SK-N-SH (cell line): ENCODE results near the gene FADS3. TPM values are rescaled to one million over a fixed set of nuclear protein-coding genes. Genes with fewer than 3 reads are reported as not detected.

Source experiments
- CTCF ChIA-PET: fragments of 300-600, 350-600 bp; formaldehyde crosslinking; extraction: SDS; loops from one replicate; lab custom pipeline; 2021; lab: Yijun Ruan, JAX
- POLR2A ChIA-PET: fragments of 350-600 bp; sonication (Branson Sonifier 250); formaldehyde crosslinking; extraction: SDS; loops from one replicate; lab custom pipeline; 2020; ENCODE audit warnings: antibody characterized with exemption, inconsistent platforms; lab: Yijun Ruan, JAX
- DNase-seq: peaks from one replicate; pipeline ENCODE4 v3.0.0; 2012
- H2AFZ ChIP-seq: fragments of 200-600 bp; sonication (generic); 2 replicates; pipeline ENCODE4 v1.8.1; 2016; ENCODE audit warnings: antibody characterized with exemption, mild to moderate bottlenecking, low read depth
- H3F3A ChIP-seq: fragments of 200-600 bp; sonication (generic); replicated peaks from 2 replicates; pipeline ENCODE3; 2016; ENCODE audit warnings: antibody characterized with exemption, mild to moderate bottlenecking; ENCODE audit not compliant: insufficient read depth
- H3K27ac ChIP-seq, 2 experiments: fragments of 200-500 bp in 1 of 2; fragments of 200-600 bp in 1 of 2; sonication (Bioruptor generic) in 1 of 2; sonication (generic), shearing (Covaris generic) in 1 of 2; 2 replicates each; pipeline versions ENCODE4 v1.5.1 to v1.6.1; 2014 to 2016; ENCODE audit warnings: low read depth in 2 of 2, inconsistent platforms in 1 of 2, low read length in 1 of 2, mild to moderate bottlenecking in 1 of 2, mixed read lengths in 1 of 2
- H3K27me3 ChIP-seq: fragments of 200-600 bp; sonication (generic), shearing (Covaris generic); 2 replicates; pipeline ENCODE4 v1.6.1; 2016; ENCODE audit warnings: mixed run types; ENCODE audit not compliant: insufficient read depth
- H3K36me3 ChIP-seq, 2 experiments: fragments of 200-500 bp in 1 of 2; fragments of 200-600 bp in 1 of 2; sonication (Bioruptor generic) in 1 of 2; sonication (generic) in 1 of 2; replicated peaks in 1 of 2; 2 replicates each; pipeline versions ENCODE3 to v1.5.1; 2014 to 2016; ENCODE audit warnings: low read length in 1 of 2, mild to moderate bottlenecking in 1 of 2; ENCODE audit not compliant: insufficient read depth in 2 of 2, control insufficient read depth in 1 of 2
- H3K4me1 ChIP-seq, 2 experiments: fragments of 200-500 bp in 1 of 2; fragments of 200-600 bp in 1 of 2; sonication (Bioruptor generic) in 1 of 2; sonication (generic), shearing (Covaris generic) in 1 of 2; 2 replicates each; pipeline versions ENCODE4 v1.5.1 to v1.6.1; 2014 to 2016; ENCODE audit warnings: low read depth in 1 of 2, low read length in 1 of 2, mixed run types in 1 of 2; ENCODE audit not compliant: insufficient read depth in 2 of 2, control insufficient read depth in 1 of 2
- H3K4me2 ChIP-seq: fragments of 200-600 bp; sonication (generic), shearing (Covaris generic); 2 replicates; pipeline ENCODE4 v1.6.1; 2017; ENCODE audit warnings: mixed run types
- H3K4me3 ChIP-seq, 2 experiments: fragments of 200-500 bp in 1 of 2; fragments of 200-600 bp in 1 of 2; sonication (Bioruptor generic) in 1 of 2; sonication (generic), shearing (Covaris generic) in 1 of 2; 2 replicates each; pipeline versions ENCODE4 v1.5.1 to v1.8.1; 2014 to 2016; ENCODE audit warnings: low read depth in 2 of 2, inconsistent platforms in 1 of 2, low read length in 1 of 2, mild to moderate bottlenecking in 1 of 2, mixed read lengths in 1 of 2, moderate library complexity in 1 of 2
- H3K79me2 ChIP-seq: fragments of 200-600 bp; sonication (generic); 2 replicates; pipeline ENCODE4 v1.8.1; 2017; ENCODE audit warnings: mild to moderate bottlenecking; ENCODE audit not compliant: insufficient read depth
- H3K9ac ChIP-seq: fragments of 200-600 bp; sonication (generic); 2 replicates; pipeline ENCODE4 v1.6.1; 2017; ENCODE audit warnings: mixed run types
- H3K9me2 ChIP-seq: fragments of 200-600 bp; sonication (generic); 2 replicates; pipeline ENCODE4 v1.6.1; 2017; ENCODE audit warnings: mixed run types
- H3K9me3 ChIP-seq: fragments of 200-600 bp; sonication (generic); 2 replicates; pipeline ENCODE4 v1.6.1; 2017; ENCODE audit warnings: mixed run types, mild to moderate bottlenecking, moderate library complexity
- H4K20me1 ChIP-seq: fragments of 200-600 bp; sonication (generic); 2 replicates; pipeline ENCODE4 v1.6.1; 2017; ENCODE audit warnings: mild to moderate bottlenecking, mixed run types; ENCODE audit not compliant: insufficient read depth
- CHD2 ChIP-seq: fragments of 150-350 bp; IDR thresholded peaks from 2 replicates; pipeline ENCODE4 v1.6.1; 2018; ENCODE audit warnings: low read length; ENCODE audit not compliant: partially characterized antibody
- CTCF ChIP-seq: fragments of 200-600 bp; sonication (generic); IDR thresholded peaks from 2 replicates; pipeline ENCODE4 v1.6.1; 2017; ENCODE audit warnings: antibody characterized with exemption, mild to moderate bottlenecking, moderate library complexity
- EP300 ChIP-seq, 2 experiments: IDR thresholded peaks; 2 replicates each; pipeline versions ENCODE4 v1.4.0 to v1.6.1; 2012; ENCODE audit warnings: borderline replicate concordance in 1 of 2, low read depth in 1 of 2, low read length in 1 of 2
- EZH2phosphoT487 ChIP-seq: fragments of 200-600 bp; sonication (generic); IDR thresholded peaks from 2 replicates; pipeline ENCODE4 v1.6.1; 2017; ENCODE audit warnings: low read depth, mixed run types, mild to moderate bottlenecking, antibody characterized with exemption, moderate library complexity, borderline replicate concordance
- GABPA ChIP-seq: IDR thresholded peaks from 2 replicates; pipeline ENCODE4 v1.4.0; 2012; ENCODE audit warnings: low read depth, mild to moderate bottlenecking
- MAX ChIP-seq: IDR thresholded peaks from 2 replicates; pipeline ENCODE4 v1.4.0; 2012; ENCODE audit warnings: low read depth
- MXI1 ChIP-seq: IDR thresholded peaks from 2 replicates; pipeline ENCODE4 v1.6.1; 2012; ENCODE audit warnings: mild to moderate bottlenecking, low read depth, low read length, improper control_type of control experiment
- NFIC ChIP-seq: IDR thresholded peaks from 2 replicates; pipeline ENCODE4 v1.4.0; 2012; ENCODE audit warnings: borderline replicate concordance
- NRF1 ChIP-seq: IDR thresholded peaks from 2 replicates; pipeline ENCODE4 v1.6.1; 2012; ENCODE audit warnings: low read depth, mild to moderate bottlenecking, low read length
- RAD21 ChIP-seq: IDR thresholded peaks from 2 replicates; pipeline ENCODE4 v1.6.1; 2012; ENCODE audit warnings: mild to moderate bottlenecking, low read length
- SMC3 ChIP-seq: IDR thresholded peaks from 2 replicates; pipeline ENCODE4 v1.6.1; 2012; ENCODE audit warnings: low read depth, low read length, improper control_type of control experiment
- WGBS: methylation state at CpG from one replicate; pipeline ENCODE4 v1.1.6; 2017; ENCODE audit warnings: low lambda C conversion rate; 5-methylcytosine and 5-hydroxymethylcytosine counted together
- polyA plus RNA-seq, 3 experiments: library from polyadenylated mRNA; depleted of rRNA; stranded (reverse); fragments of >200 nt; gene quantifications; 2 replicates each; pipeline ENCODE4 v1.2.3, GENCODE V29; 2012

The FADS3 gene
- polyA plus RNA-seq, 1 of the 3 experiments (the other 2 are of a cell fraction) = 93.3 TPM

GRCh38 chr11:61872935-61873565, 18.3 kb downstream of the FADS3 start (continued):
- TF ChIP-seq EZH2phosphoT487 (no peak), CTCF (no peak), NRF1 (no peak)

GRCh38 chr11:61871158-61871597, 20.2 kb downstream of the FADS3 start:
- Histone ChIP-seq H3K4me3 (peak overlapping the region; percentile 12 to 17; a peak in 2 of 4 replicates), H3K27ac (no peak overlapping the region), H3K36me3 (peaks cover 0 to 5% of the 10 kb centered on the region in 2 experiments), H3K9ac (no peak overlapping the region), H3K9me3 (no peaks in the 10 kb centered on the region), H3K4me2 (peak overlapping the region; percentile 55; the same call in 1 of the 2 replicates), H3K79me2 (no peaks in the 10 kb centered on the region)
- ChIA-PET POLR2A (interaction anchor here (0.5 to 1.7 kb wide), 5 partner anchors 31 to 238 kb away, joined by 3 to 5 read pairs (median 4); partner anchors contain the start of genes FEN1 and TMEM258), CTCF (interaction anchor here (0.6 to 10.6 kb wide), 30 partner anchors 8 to 496 kb away, joined by 3 to 91 read pairs (median 4); partner anchors contain the start of genes FADS2, FADS3 and INCENP)
- TF ChIP-seq RAD21 = peak; percentile 88
- TF ChIP-seq MXI1 = peak; percentile 26; the same call in 1 of the 2 replicates
- TF ChIP-seq SMC3 = peak; percentile 89
- peak; percentile 47; the same call in 1 of the 2 replicates for TF ChIP-seq MAX
- no peak for TF ChIP-seq NFIC
- TF ChIP-seq NRF1 = 0 out of 2 replicates have a peak, but pooled peaks have one; percentile 30
- TF ChIP-seq GABPA = no peak
- TF ChIP-seq CTCF = peak; percentile 89
- no peak for TF ChIP-seq CHD2
- TF ChIP-seq EP300 (IDR thresholded peaks at IDR 0.05; ENCODE audit: borderline replicate concordance in 1 of 2, low read depth in 1 of 2, low read length in 1 of 2) = no peak
- TF ChIP-seq, all 33 proteins: peak for 6
- no peaks in the 10 kb centered on the region for H4K20me1 ChIP-seq
- DNase-seq = peak; percentile 94
- H3F3A ChIP-seq = no peaks in the 10 kb centered on the region
- no peaks in the 10 kb centered on the region for H3K27me3 ChIP-seq
- H3K4me1 ChIP-seq = peaks cover 0 to 13% of the 10 kb centered on the region in 2 experiments; a peak in 2 of 4 replicates
- H2AFZ ChIP-seq = peak overlapping the region; percentile 57; the same call in 1 of the 2 replicates
- H3K9me2 ChIP-seq = no peaks in the 10 kb centered on the region
- 13% methylated on average over 22 of the region's 24 CpGs for WGBS
